GM10248 (cell line): ENCODE results near the gene SF3A2.

Source experiments
- CTCF ChIA-PET: fragments of 300-600 bp; sonication (Branson Sonifier 250); formaldehyde crosslinking; extraction: SDS; loops from one replicate; lab custom pipeline; 2021; ENCODE audit warnings: antibody characterized with exemption; lab: Yijun Ruan, JAX
- POLR2A ChIA-PET: fragments of 350-650 bp; sonication (Branson Sonifier 250); formaldehyde crosslinking; extraction: SDS; loops from one replicate; lab custom pipeline; 2020; ENCODE audit warnings: antibody characterized with exemption; lab: Yijun Ruan, JAX
- DNase-seq: peaks from one replicate; pipeline ENCODE4 v3.0.0; 2012; ENCODE audit errors: extremely low spot score
- TF ChIP-seq, protein P1 (sequence below): IDR thresholded peaks from 2 replicates; pipeline ENCODE4 v1.5.1; 2012; ENCODE audit warnings: mild to moderate bottlenecking, low read depth; ENCODE audit errors: extremely low read depth, missing control alignments, control extremely low read depth

The SF3A2 gene

DNA sequence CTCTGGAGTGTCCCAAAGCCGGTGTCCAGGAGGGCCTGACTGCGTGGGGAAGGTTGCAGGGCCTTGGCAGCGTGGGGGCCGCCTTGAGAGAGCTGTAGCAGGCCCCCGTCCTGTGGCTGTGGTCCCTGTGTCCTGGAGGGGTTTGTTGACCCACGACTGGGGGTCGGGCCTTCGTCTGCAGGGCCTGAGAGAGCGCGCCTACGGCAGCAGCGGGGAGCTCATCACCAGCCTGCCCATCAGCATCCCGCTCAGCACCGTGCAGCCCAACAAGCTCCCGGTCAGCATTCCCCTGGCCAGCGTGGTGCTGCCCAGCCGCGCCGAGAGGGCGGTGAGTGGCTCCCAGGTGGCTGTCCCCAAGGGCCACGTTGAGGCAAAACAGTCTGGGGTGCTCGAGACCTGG, 19.0 kb upstream of the SF3A2 start:
- CTCF ChIA-PET = interaction anchor here (0.6 kb wide), 1 partner anchor 18 kb away, joined by 3 read pairs; no protein-coding TSS in a partner anchor
- POLR2A ChIA-PET = no interaction called here
- no peak for DNase-seq
- TF ChIP-seq, protein P1, sequence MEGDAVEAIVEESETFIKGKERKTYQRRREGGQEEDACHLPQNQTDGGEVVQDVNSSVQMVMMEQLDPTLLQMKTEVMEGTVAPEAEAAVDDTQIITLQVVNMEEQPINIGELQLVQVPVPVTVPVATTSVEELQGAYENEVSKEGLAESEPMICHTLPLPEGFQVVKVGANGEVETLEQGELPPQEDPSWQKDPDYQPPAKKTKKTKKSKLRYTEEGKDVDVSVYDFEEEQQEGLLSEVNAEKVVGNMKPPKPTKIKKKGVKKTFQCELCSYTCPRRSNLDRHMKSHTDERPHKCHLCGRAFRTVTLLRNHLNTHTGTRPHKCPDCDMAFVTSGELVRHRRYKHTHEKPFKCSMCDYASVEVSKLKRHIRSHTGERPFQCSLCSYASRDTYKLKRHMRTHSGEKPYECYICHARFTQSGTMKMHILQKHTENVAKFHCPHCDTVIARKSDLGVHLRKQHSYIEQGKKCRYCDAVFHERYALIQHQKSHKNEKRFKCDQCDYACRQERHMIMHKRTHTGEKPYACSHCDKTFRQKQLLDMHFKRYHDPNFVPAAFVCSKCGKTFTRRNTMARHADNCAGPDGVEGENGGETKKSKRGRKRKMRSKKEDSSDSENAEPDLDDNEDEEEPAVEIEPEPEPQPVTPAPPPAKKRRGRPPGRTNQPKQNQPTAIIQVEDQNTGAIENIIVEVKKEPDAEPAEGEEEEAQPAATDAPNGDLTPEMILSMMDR = no peak

GRCh38 chr19:2219726-2220125, 16.9 kb upstream of the SF3A2 start:
- CTCF ChIA-PET = interaction anchor here (1.9 kb wide), 1 partner anchor 63 kb away, joined by 5 read pairs; no protein-coding TSS in a partner anchor
- TF ChIP-seq, protein P1 = no peak
- POLR2A ChIA-PET = no interaction called here
- DNase-seq = no peak

DNA sequence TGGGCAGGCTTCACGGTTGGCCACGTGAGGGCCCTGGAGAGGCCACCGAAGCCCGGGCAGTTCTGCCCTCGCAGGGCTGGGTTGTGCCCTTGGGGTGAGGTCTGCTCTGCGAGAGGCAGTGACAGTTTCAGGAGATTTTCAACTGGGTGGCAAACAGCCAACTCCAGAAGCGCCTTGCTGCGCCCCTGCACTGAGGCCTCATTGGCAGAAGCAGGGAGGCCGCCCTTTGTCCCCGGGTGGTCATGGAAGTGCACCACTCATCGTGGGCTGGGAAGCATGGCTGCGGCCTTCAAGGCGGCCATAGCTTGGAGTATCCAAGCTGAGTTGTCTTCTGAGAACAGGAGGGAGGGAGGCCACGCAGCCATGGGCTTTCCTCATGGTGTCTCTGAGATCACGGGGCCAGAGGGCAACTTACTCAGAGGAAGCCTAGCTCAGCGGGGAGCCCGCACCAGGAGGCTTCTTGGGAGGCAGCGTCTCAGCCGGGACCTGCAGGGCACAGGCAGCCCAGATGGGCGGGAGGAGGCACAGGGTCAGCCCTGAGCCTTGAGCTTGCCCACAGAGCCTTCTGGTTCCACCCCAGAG, 15.3 kb upstream of the SF3A2 start:
- CTCF ChIA-PET = interaction anchor here (1.3 kb wide), 1 partner anchor 9 kb away, joined by 3 read pairs; no protein-coding TSS in a partner anchor
- TF ChIP-seq, protein P1 = no peak
- POLR2A ChIA-PET = no interaction called here
- DNase-seq = no peak

DNA sequence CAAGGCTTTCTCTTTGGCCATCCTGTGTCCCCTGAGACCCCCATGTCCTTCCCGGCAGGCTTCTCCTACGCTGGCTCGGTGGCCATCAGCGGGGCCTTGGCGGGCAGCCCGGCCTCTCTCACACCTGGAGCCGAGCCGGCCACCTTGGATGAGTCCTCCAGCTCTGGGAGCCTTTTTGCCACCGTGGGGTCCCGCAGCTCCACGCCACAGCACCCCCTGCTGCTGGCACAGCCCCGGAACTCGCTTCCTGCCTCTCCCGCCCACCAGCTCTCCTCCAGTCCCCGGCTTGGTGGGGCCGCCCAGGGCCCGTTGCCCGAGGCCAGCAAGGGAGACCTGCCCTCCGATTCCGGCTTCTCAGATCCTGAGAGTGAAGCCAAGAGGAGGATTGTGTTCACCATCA, 14.7 kb upstream of the SF3A2 start:
- TF ChIP-seq, protein P1 = peak; percentile 6
- ChIA-PET POLR2A (no interaction called here), CTCF (interaction anchor here (1.3 kb wide), 1 partner anchor 8 kb away, joined by 3 read pairs; no protein-coding TSS in a partner anchor)
- no peak for DNase-seq

DNA sequence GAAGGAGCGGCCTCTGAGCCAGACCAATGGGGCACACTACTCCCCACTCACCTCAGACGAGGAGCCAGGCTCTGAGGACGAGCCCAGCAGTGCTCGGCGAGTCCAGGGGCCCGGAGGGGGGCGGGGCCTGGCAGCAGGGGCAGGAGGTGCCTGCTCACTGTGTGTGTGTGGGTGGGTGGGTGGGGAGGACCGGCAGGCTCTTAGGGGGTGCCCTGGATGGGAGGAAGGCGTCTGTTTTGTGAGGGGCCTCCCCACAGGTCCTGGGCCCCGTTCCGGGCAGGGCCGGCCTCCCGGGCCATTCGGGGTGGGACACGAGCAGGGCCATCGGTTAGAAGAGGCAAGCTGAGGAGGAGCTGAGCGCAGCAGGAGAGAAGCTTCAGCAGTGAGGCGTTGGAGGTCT, 13.2 kb upstream of the SF3A2 start:
- TF ChIP-seq, protein P1 = no peak
- ChIA-PET CTCF (interaction anchor here (1.5 kb wide), 1 partner anchor 30 kb away, joined by 3 read pairs; no protein-coding TSS in a partner anchor), POLR2A (no interaction called here)
- DNase-seq = no peak

GRCh38 chr19:2223959-2224358, 12.7 kb upstream of the SF3A2 start:
- no peak for DNase-seq
- ChIA-PET CTCF (interaction anchor here (1.5 kb wide), 1 partner anchor 30 kb away, joined by 3 read pairs; no protein-coding TSS in a partner anchor), POLR2A (no interaction called here)
- TF ChIP-seq, protein P1 = no peak
